Activated CD8-positive, alpha-beta memory T cell treated with anti-CD3 and anti-CD28 coated beads for 48 hours (primary cell): ENCODE measurements around the gene COL28A1.
A peak's percentile ranks its signal among the peaks of the same experiment; 100 is the strongest.

Experiments
- DNase-seq, 3 experiments: peaks; one replicate each; pipeline ENCODE4 v3.0.0-alpha.2; 2020; ENCODE audit warnings: low read depth in 2 of 3, low spot score in 2 of 3

COL28A1 gene

DNA sequence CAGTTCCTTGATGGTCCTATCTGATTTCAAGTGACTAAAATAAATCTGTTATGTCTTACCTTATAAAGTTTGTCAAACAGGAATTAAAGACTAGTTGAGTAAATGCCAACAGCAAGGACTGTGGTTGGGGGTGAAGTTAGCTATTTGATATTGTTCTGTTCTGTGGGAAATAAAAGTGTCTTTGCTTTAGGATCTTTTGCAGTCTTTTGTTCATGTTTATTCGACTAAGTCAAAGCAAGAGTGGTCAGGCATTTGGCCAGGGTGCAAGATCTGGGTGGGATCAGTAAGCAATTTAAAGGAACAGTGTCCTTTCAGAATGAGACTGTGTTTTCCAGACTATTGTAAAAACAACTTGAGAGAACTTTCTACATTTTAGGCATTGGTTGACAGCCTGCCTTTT is at the start of gene COL28A1:
COL28A1 (minus strand) TSS at position 183 of the 400 bp plus-strand sequence. CDS start 2,998 bp downstream, outside the sequence.
- no peak for DNase-seq

GRCh38 chr7:7584653-7585052 is 49.0 kb upstream of the COL28A1 start:
- DNase-seq, result no peak

DNA sequence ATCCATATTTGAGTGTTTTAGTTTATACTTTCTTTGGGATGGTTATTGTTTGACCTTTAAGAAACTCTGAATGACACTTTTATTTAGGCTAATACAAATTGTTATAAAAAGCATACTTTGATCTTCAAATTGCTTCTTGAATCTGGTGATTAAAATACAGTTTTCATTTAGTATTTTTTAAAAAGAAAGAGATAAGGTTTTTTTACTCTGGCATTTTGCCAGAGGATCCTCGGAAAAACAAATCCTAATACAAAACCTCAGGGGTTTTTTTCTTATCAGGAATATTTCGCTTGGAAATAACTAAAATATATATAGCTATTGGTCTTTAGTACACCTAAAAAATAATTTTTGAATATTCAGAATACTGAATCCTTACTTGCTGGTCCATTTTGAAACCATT is 48.1 kb upstream of the COL28A1 start:
- DNase-seq, result no peak

DNA sequence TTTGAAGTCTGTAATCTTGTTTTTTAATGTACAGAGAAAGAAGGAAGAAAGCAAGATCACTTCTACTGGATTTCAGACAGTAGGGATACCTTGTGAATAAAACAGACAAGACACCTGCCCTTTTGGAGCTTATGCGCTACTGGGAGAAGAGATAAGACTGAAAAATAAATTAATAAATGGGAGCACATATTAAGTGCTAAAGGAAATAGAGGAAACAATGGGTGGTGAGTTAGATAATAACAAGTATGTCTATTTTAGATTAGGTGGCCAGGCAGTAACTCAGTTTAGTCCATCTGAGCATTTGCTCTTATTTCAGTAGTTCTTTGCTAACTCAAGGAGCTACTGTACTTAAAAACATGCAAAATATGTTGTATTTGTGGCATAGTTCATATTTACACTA is 46.9 kb upstream of the COL28A1 start:
- no peak for DNase-seq

DNA sequence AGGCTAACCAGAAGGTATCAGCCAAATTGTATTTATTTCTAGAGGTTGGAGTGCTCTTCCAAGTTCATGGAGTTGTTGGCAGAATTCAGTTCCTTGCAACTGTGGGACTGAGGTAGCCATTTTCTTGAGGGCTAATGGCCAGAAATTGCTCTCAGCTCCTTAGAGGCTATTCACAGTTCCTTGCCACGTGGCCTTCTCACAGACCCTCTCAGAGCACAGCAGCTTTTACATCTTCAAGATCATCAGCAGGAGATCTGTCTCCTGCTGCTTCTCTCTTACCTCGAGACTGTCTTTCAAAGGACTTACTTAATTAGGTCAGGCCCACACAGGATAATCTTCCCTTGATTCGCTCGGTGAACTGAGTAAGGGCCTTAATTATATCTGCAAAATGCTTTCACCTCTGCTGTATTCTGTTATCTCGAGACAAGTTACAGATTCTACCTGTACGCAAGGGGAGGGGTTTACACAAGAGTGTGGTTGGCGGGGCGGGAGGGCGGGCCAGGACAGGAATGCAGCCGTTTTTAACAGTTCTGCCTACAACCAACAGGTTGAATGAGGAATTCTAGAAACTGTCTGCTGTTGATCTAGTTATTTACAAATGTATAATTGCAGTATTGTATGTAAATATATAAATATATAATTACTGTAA is 46.0 kb upstream of the COL28A1 start:
- DNase-seq, result no peak

- no peak for DNase-seq
These were observed 44.0 kb upstream of the COL28A1 start for GRCh38 chr7:7579638-7580037.

DNA sequence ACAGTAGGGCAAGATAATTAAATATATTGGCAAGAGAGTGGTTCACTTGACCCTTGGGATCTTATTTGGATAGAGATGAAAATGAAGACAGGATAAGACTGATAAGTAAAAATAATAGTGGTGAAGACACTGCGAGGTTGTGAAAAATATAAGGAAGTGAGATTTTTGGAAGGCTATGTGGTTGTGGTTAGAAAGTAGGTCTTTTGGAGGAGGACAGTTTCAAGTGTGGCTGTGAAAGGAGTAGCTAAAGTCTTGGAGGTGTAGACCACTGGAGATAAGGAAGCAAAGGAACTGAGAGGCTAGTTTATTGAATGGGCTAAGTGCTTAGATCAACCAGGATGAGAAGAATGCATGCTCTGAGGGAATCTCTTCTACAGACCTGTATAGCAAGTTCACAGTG is 42.2 kb upstream of the COL28A1 start:
- no peak for DNase-seq

DNA sequence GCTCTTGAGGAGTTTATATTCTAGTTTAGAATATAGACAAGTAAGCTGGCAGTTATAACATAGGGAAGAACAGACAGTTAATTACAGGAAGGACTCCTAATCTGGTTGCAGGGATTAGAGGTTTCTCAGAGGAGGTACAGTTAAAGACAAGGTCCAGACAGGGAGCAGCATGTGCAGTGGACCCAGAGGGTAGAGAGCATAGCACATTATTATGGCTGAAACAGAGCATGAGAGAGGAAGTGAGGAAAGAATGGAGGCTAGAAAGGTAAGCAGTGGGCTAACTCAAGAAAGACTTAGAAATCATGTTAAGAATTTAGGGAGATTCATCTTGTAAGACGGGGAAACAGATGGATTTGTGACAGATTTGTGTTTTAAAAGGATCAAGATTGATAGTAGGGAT is 40.7 kb upstream of the COL28A1 start:
- no peak for DNase-seq

DNA sequence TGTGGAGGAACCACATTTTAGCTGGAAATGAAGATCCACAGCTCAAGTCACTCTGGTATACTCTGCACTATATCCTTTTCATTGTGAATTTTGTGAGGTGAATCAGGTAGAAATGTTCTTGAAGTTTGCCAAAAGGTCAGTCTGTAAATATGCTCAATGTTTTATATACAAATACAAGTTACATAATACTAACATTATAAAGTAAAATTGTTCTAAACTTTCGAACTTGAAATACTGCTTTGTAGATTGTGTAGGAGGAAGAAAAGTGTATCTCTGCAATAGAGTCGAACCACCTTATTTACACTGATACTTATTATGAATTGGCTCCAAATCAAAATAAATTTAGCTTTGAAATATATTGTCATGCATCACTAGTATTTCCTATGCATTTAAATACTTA is 38.0 kb upstream of the COL28A1 start:
- DNase-seq, result no peak

DNA sequence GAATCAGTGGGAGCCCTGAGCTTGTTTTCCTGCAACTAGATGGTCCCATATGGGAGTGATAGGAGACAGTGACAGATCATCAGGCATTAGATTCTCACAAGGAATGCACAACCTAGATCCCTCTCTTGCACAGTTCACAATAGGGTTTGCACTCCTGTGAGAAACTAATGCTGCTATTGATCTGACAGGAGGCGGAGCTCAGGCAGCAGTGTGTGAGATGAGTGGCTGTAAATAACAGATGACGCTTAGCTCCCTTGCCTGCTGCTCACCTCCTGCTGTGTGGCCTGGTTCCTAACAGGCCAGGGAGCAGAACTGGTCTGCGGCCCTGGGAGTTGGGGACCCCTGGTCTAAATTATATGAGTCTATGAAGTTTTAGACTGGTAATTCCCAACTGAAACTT is 34.9 kb upstream of the COL28A1 start:
- no peak for DNase-seq

DNA sequence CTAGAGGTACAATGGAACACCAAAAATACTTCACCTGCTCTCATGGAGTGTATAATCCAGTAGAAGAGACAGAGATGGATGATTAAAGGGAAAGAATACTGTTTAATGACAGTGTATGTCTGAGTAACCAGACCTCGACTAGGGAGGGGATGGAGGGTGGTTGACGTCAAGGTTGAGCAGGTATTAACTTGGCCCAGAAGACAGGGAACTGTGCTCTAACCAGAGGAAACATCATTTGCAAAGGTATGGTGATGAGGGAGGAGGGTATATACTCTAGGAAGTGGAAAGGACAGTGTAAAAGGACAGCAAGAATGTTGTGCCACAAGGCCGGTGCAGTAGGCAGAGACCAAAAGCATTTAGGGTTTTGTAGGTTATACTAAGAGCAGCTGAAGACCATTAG is 33.9 kb upstream of the COL28A1 start:
- no peak for DNase-seq

GRCh38 chr7:7569081-7569527 is 33.4 kb upstream of the COL28A1 start:
- no peak for DNase-seq

DNA sequence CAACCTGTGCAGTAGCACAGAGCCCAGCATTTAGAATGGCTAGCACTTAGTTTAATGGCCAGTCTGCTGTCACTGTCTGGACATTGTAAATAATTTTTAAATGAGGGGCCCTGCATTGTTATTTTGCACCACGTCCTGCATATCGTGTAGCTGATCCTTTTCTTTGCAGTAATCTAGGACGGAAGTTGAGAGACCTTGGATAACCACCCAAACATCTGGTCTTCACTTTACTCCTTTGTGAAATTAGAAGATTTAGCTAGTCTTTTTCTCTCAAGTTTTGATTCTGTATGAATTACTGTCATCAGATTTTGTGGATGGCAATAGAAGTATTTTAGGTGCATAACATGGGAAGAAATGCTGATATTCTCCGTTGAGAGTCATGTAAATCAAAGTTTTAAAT is 32.9 kb upstream of the COL28A1 start:
- no peak for DNase-seq

DNA sequence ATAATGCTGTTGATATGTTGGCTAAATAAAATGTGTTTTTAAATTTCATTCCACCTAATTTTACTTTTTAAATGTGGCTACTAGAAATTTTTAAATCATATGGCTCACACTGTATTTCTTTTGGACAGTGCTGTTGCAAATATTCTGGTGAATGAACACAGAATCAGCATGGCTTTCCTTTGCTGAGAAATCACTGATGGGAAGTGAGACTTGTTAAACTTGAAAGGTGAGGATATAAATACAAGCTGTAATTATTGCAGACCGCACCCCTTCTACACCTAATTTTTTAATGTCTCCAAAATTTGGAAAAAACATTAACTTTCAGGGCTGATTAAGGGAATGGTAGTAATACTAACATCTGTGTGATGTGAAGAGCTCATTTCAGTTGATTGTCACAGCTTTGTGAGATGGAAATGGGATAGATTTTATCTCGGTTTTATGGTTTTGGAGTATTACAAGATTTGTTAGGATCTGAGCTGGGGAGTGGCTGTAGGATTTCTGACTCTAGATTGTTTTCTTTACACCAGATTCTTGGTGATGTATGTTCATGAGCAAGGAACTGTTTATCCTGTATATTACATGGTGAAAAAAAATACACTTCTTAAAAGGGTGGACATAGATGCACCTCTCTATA is 32.3 kb upstream of the COL28A1 start:
- no peak for DNase-seq

- DNase-seq, result peak; percentile 54 to 76 (median 73)
These were observed 31.3 kb upstream of the COL28A1 start, which contains the start of gene MIOS for GRCh38 chr7:7566651-7567611. MIOS (plus strand) TSS chr7:7566884; CDS start chr7:7572476, 5,592 bp downstream.

- no peak for DNase-seq
These were observed 30.3 kb upstream of the COL28A1 start for GRCh38 chr7:7565746-7566650.

- no peak for DNase-seq
These were observed 29.5 kb upstream of the COL28A1 start for GRCh38 chr7:7565018-7565680.

- no peak for DNase-seq
These were observed 28.7 kb upstream of the COL28A1 start for GRCh38 chr7:7564323-7564780.

- DNase-seq, result no peak
These were observed 28.1 kb upstream of the COL28A1 start for GRCh38 chr7:7563813-7564212.

GRCh38 chr7:7563269-7563668 is 27.6 kb upstream of the COL28A1 start:
- no peak for DNase-seq
